ENCODE data around the gene CAMSAP3.

The CAMSAP3 gene

GRCh38 chr19:7644550-7644877 lies 48.9 kb downstream of the CAMSAP3 start:
- Histone ChIP-seq H3K27ac (ENCODE audit: low read depth, low read length) (no peak overlapping the region), H3K9me3 (ENCODE audit: insufficient read depth, low read depth, low read length) (no peaks in the 10 kb centered on the region)
- WGBS = 96% methylated on average over 20 of the region's 20 CpGs

GRCh38 chr19:7645163-7645562 lies 49.5 kb downstream of the CAMSAP3 start:
- WGBS = 94% methylated on average over 14 of the region's 14 CpGs
- Histone ChIP-seq H3K27me3 (ENCODE audit: insufficient read depth, low read length) (peaks cover 1% of the 10 kb centered on the region; the same call in 1 of the 2 replicates), H3K36me3 (ENCODE audit: insufficient read depth, low read length) (no peaks in the 10 kb centered on the region), H3K27ac (ENCODE audit: low read depth, low read length) (no peak overlapping the region), H3K4me3 (ENCODE audit: low read length) (no peak overlapping the region), H3K9ac (ENCODE audit: low read depth, low read length) (no peak overlapping the region), H3K4me1 (ENCODE audit: insufficient read depth, low read length) (no peaks in the 10 kb centered on the region), H3K9me3 (ENCODE audit: insufficient read depth, low read depth, low read length) (no peaks in the 10 kb centered on the region)

More at GRCh38 chr19:7644550-7644877, 48.9 kb downstream of the CAMSAP3 start:
- no peak overlapping the region for H3K9ac ChIP-seq (ENCODE audit: low read depth, low read length)
- no peaks in the 10 kb centered on the region for H3K4me1 ChIP-seq (ENCODE audit: insufficient read depth, low read length)
- H3K4me3 ChIP-seq (ENCODE audit: low read length) = no peak overlapping the region
- H3K27me3 ChIP-seq (ENCODE audit: insufficient read depth, low read length) = no peaks in the 10 kb centered on the region
- no peaks in the 10 kb centered on the region for H3K36me3 ChIP-seq (ENCODE audit: insufficient read depth, low read length)

- H3K27ac ChIP-seq (ENCODE audit: low read depth, low read length) = no peak overlapping the region
These were observed 50.2 kb downstream of the CAMSAP3 start for GRCh38 chr19:7645656-7646425.

GRCh38 chr19:7646426-7646700 lies 50.7 kb downstream of the CAMSAP3 start:
- Histone ChIP-seq H3K9ac (ENCODE audit: low read depth, low read length) (no peak overlapping the region), H3K27ac (ENCODE audit: low read depth, low read length) (no peak overlapping the region)
- 87% methylated on average over 8 of the region's 8 CpGs for WGBS

More at GRCh38 chr19:7645656-7646425, 50.2 kb downstream of the CAMSAP3 start:
- Histone ChIP-seq H3K4me3 (ENCODE audit: low read length) (no peak overlapping the region), H3K27me3 (ENCODE audit: insufficient read depth, low read length) (peaks cover 3% of the 10 kb centered on the region; the same call in 1 of the 2 replicates), H3K9ac (ENCODE audit: low read depth, low read length) (no peak overlapping the region), H3K4me1 (ENCODE audit: insufficient read depth, low read length) (no peaks in the 10 kb centered on the region), H3K9me3 (ENCODE audit: insufficient read depth, low read depth, low read length) (no peaks in the 10 kb centered on the region), H3K36me3 (ENCODE audit: insufficient read depth, low read length) (no peaks in the 10 kb centered on the region)
- WGBS = 82% methylated on average over 20 of the region's 20 CpGs

GRCh38 chr19:7647156-7647555 lies 51.5 kb downstream of the CAMSAP3 start:
- Histone ChIP-seq H3K9me3 (ENCODE audit: insufficient read depth, low read depth, low read length) (no peaks in the 10 kb centered on the region), H3K9ac (ENCODE audit: low read depth, low read length) (no peak overlapping the region), H3K27me3 (ENCODE audit: insufficient read depth, low read length) (peaks cover 10% of the 10 kb centered on the region; the same call in 1 of the 2 replicates), H3K36me3 (ENCODE audit: insufficient read depth, low read length) (no peaks in the 10 kb centered on the region), H3K27ac (ENCODE audit: low read depth, low read length) (no peak overlapping the region), H3K4me1 (ENCODE audit: insufficient read depth, low read length) (peaks cover under 1% of the 10 kb centered on the region; the same call in 1 of the 2 replicates), H3K4me3 (ENCODE audit: low read length) (no peak overlapping the region)
- WGBS = 92% methylated on average over 26 of the region's 26 CpGs

More at GRCh38 chr19:7646426-7646700, 50.7 kb downstream of the CAMSAP3 start:
- Histone ChIP-seq H3K36me3 (ENCODE audit: insufficient read depth, low read length) (no peaks in the 10 kb centered on the region), H3K4me3 (ENCODE audit: low read length) (no peak overlapping the region), H3K27me3 (ENCODE audit: insufficient read depth, low read length) (peaks cover 9% of the 10 kb centered on the region; the same call in 1 of the 2 replicates), H3K4me1 (ENCODE audit: insufficient read depth, low read length) (no peaks in the 10 kb centered on the region), H3K9me3 (ENCODE audit: insufficient read depth, low read depth, low read length) (no peaks in the 10 kb centered on the region)

GRCh38 chr19:7648265-7649014 lies 52.8 kb downstream of the CAMSAP3 start:
- H3K27ac ChIP-seq (ENCODE audit: low read depth, low read length) = no peak overlapping the region
- no peak overlapping the region for H3K9ac ChIP-seq (ENCODE audit: low read depth, low read length)
- H3K9me3 ChIP-seq (ENCODE audit: insufficient read depth, low read depth, low read length) = no peaks in the 10 kb centered on the region
- peaks cover 21% of the 10 kb centered on the region for H3K27me3 ChIP-seq (ENCODE audit: insufficient read depth, low read length)
- H3K4me3 ChIP-seq (ENCODE audit: low read length) = no peak overlapping the region
- WGBS = 92% methylated on average over 15 of the region's 15 CpGs
- peaks cover 2% of the 10 kb centered on the region; the same call in 1 of the 2 replicates for H3K4me1 ChIP-seq (ENCODE audit: insufficient read depth, low read length)
- no peaks in the 10 kb centered on the region for H3K36me3 ChIP-seq (ENCODE audit: insufficient read depth, low read length)

- Histone ChIP-seq H3K9ac (ENCODE audit: low read depth, low read length) (no peak overlapping the region), H3K36me3 (ENCODE audit: insufficient read depth, low read length) (no peaks in the 10 kb centered on the region), H3K4me1 (ENCODE audit: insufficient read depth, low read length) (peaks cover 2% of the 10 kb centered on the region; the same call in 1 of the 2 replicates), H3K9me3 (ENCODE audit: insufficient read depth, low read depth, low read length) (no peaks in the 10 kb centered on the region), H3K4me3 (ENCODE audit: low read length) (no peak overlapping the region), H3K27me3 (ENCODE audit: insufficient read depth, low read length) (peaks cover 29% of the 10 kb centered on the region), H3K27ac (ENCODE audit: low read depth, low read length) (no peak overlapping the region)
- 14% methylated on average over 2 of the region's 2 CpGs for WGBS
These were observed 54.5 kb downstream of the CAMSAP3 start for GRCh38 chr19:7650148-7650547.

- Histone ChIP-seq H3K9me3 (ENCODE audit: insufficient read depth, low read depth, low read length) (no peaks in the 10 kb centered on the region), H3K9ac (ENCODE audit: low read depth, low read length) (no peak overlapping the region), H3K27ac (ENCODE audit: low read depth, low read length) (no peak overlapping the region), H3K4me1 (ENCODE audit: insufficient read depth, low read length) (peaks cover 2% of the 10 kb centered on the region; the same call in 1 of the 2 replicates), H3K27me3 (ENCODE audit: insufficient read depth, low read length) (peaks cover 29% of the 10 kb centered on the region), H3K36me3 (ENCODE audit: insufficient read depth, low read length) (no peaks in the 10 kb centered on the region), H3K4me3 (ENCODE audit: low read length) (peak overlapping the region; percentile 46)
- 9% methylated on average over 28 of the region's 28 CpGs for WGBS
These were observed 56.5 kb downstream of the CAMSAP3 start for GRCh38 chr19:7652061-7652641.

GRCh38 chr19:7654401-7654800 lies 58.7 kb downstream of the CAMSAP3 start:
- H3K9ac ChIP-seq (ENCODE audit: low read depth, low read length) = no peak overlapping the region
- peaks cover 29% of the 10 kb centered on the region for H3K27me3 ChIP-seq (ENCODE audit: insufficient read depth, low read length)
- peaks cover 2% of the 10 kb centered on the region; the same call in 1 of the 2 replicates for H3K4me1 ChIP-seq (ENCODE audit: insufficient read depth, low read length)
- no peak overlapping the region for H3K27ac ChIP-seq (ENCODE audit: low read depth, low read length)
- 82% methylated on average over 7 of the region's 8 CpGs for WGBS
- no peaks in the 10 kb centered on the region for H3K36me3 ChIP-seq (ENCODE audit: insufficient read depth, low read length)
- no peak overlapping the region for H3K4me3 ChIP-seq (ENCODE audit: low read length)
- no peaks in the 10 kb centered on the region for H3K9me3 ChIP-seq (ENCODE audit: insufficient read depth, low read depth, low read length)

GRCh38 chr19:7655581-7655980 lies 59.9 kb downstream of the CAMSAP3 start:
- H3K36me3 ChIP-seq (ENCODE audit: insufficient read depth, low read length) = no peaks in the 10 kb centered on the region
- peaks cover 2% of the 10 kb centered on the region; the same call in 1 of the 2 replicates for H3K4me1 ChIP-seq (ENCODE audit: insufficient read depth, low read length)
- no peak overlapping the region for H3K4me3 ChIP-seq (ENCODE audit: low read length)
- no peaks in the 10 kb centered on the region for H3K9me3 ChIP-seq (ENCODE audit: insufficient read depth, low read depth, low read length)
- WGBS = 81% methylated on average over 8 of the region's 8 CpGs
- H3K9ac ChIP-seq (ENCODE audit: low read depth, low read length) = no peak overlapping the region
- H3K27me3 ChIP-seq (ENCODE audit: insufficient read depth, low read length) = peaks cover 26% of the 10 kb centered on the region
- no peak overlapping the region for H3K27ac ChIP-seq (ENCODE audit: low read depth, low read length)

- H3K4me3 ChIP-seq (ENCODE audit: low read length) = no peak overlapping the region
- H3K4me1 ChIP-seq (ENCODE audit: insufficient read depth, low read length) = peaks cover 1% of the 10 kb centered on the region; the same call in 1 of the 2 replicates
- no peak overlapping the region for H3K27ac ChIP-seq (ENCODE audit: low read depth, low read length)
- no peaks in the 10 kb centered on the region for H3K9me3 ChIP-seq (ENCODE audit: insufficient read depth, low read depth, low read length)
- no peak overlapping the region for H3K9ac ChIP-seq (ENCODE audit: low read depth, low read length)
- no peaks in the 10 kb centered on the region for H3K36me3 ChIP-seq (ENCODE audit: insufficient read depth, low read length)
- peaks cover 18% of the 10 kb centered on the region for H3K27me3 ChIP-seq (ENCODE audit: insufficient read depth, low read length)
- WGBS = 75% methylated on average over 12 of the region's 14 CpGs
These were observed 61.6 kb downstream of the CAMSAP3 start for GRCh38 chr19:7657131-7657751.

Data from HUES64 (cell line).